ENCODE measurements around the gene MYL1.

DNA sequence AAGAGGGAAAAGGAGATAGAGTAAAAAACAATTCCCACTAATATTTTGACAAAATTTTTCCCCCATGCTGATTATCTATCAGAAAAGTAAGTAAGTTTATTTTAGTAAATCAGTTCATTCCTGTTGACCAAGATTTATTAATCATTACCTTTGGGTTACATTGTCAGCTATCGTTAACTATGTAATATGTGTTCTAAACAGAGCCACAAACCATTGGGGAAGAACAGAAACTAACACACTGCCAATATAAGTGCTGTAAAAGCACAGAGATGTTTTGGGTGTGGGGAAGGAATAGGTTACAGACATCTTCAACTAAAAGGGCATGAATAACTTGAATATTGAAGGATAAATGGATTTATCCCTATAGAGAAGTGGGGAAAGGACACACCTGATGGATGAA is 47.3 kb downstream of the MYL1 start:
- TF ChIP-seq, protein P1, sequence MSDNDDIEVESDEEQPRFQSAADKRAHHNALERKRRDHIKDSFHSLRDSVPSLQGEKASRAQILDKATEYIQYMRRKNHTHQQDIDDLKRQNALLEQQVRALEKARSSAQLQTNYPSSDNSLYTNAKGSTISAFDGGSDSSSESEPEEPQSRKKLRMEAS (IDR thresholded peaks at IDR 0.05): no peak
- TF ChIP-seq ZNF274 (IDR thresholded peaks at IDR 0.05; ENCODE audit: low read depth, low read length) (no peak), YY1 (IDR thresholded peaks at IDR 0.05; ENCODE audit: extremely low read depth, insufficient replicate concordance, low read depth, low read length) (no peak), POLR2AphosphoS5 (IDR thresholded peaks at IDR 0.05; ENCODE audit: low read depth, low read length) (no peak), EZH2 (IDR thresholded peaks at IDR 0.05) (no peak), FOSL1 (IDR thresholded peaks at IDR 0.05; ENCODE audit: low read depth) (no peak), EGR1 (IDR thresholded peaks at IDR 0.05; ENCODE audit: low read depth) (no peak), POLR2A (IDR thresholded peaks at IDR 0.05; ENCODE audit: borderline replicate concordance, extremely low read depth, insufficient read depth, insufficient read length) (no peak)
- TF ChIP-seq, protein P2, sequence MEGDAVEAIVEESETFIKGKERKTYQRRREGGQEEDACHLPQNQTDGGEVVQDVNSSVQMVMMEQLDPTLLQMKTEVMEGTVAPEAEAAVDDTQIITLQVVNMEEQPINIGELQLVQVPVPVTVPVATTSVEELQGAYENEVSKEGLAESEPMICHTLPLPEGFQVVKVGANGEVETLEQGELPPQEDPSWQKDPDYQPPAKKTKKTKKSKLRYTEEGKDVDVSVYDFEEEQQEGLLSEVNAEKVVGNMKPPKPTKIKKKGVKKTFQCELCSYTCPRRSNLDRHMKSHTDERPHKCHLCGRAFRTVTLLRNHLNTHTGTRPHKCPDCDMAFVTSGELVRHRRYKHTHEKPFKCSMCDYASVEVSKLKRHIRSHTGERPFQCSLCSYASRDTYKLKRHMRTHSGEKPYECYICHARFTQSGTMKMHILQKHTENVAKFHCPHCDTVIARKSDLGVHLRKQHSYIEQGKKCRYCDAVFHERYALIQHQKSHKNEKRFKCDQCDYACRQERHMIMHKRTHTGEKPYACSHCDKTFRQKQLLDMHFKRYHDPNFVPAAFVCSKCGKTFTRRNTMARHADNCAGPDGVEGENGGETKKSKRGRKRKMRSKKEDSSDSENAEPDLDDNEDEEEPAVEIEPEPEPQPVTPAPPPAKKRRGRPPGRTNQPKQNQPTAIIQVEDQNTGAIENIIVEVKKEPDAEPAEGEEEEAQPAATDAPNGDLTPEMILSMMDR (IDR thresholded peaks at IDR 0.05 in 2 of 3, conservative IDR thresholded peaks at IDR 0.05 in 1 of 3; ENCODE audit: borderline replicate concordance in 1 of 3, insufficient read depth in 1 of 3, low read depth in 2 of 3, low read length in 2 of 3): no peak

Data from HCT116 (cell line).